NOMO-1 (cell line): ENCODE measurements around the gene LNP1.
A peak's percentile ranks its signal among the peaks of the same experiment; 100 is the strongest.
"Not testable (repeated sequence)": the region's sequence is repeated elsewhere in the genome, so short reads cannot be mapped to it uniquely, and the experiment has no call there.

Experiments
- DNase-seq, 2 experiments: peaks; one replicate each; lab custom pipeline; 2025; ENCODE audit not compliant: unreplicated experiment in 2 of 2; lab: John Stamatoyannopoulos, UW

LNP1 gene, protein sequence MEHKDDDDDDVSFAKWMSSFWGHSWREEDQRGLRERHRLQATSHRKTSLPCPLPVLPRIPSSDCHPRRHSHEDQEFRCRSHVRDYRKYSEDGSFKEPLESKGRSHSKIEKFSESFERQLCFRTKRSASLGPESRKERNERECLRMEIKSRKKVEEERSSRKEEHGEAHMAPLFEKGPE

DNA sequence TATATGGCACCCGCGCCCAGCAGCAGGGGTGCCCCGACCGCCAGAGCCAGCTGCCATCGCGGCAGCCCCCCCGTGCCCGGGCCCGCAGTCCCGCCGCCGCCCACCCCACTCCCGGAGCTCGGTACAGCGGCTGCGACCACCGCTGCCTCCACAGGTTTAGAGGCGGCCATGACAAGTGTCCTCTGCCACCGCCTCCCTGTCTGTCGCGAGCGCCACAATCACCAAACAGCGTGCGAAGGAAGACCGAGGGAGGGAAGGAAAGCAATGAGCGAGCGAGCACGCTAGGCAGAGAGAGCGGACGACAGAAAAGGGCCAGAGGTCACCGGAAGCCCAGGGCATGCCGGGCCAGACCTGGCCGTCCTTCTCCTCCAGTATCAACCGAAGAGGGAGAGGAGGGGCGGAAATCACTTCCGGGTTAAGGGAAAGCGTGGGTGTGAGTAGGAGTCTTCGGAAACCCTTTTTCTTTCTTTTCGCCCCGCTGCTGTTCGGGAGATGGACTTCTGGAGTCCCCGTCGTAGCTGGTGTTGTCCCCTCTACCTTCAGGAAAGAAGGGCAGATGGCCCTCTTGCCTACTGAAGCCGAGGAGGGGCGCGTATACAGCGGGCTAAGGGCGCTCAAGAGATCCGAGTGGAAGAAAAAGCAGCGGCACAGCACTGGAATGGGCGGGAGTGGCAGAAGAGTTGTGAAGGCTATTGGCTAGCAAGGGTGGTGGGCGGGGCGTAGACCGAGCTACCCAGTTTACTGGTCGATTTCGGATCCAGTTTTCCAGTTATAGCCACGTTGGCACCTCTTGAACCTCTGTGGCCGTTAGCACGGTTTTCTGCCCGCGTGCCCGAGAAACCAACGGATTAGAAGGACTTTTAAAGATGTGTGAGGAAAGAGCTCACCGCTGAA is at the start of gene LNP1, which contains the start of gene TOMM70:
Gene LNP1 (plus strand): TSS at position 760 of the 894 bp plus-strand sequence. CDS start 28,191 bp downstream, outside the sequence.
Gene TOMM70 (minus strand): TSS at position 310 of the 894 bp plus-strand sequence. CDS start 140 bp downstream, at position 170.
- DNase-seq: peak; percentile 90 to 94

DNA sequence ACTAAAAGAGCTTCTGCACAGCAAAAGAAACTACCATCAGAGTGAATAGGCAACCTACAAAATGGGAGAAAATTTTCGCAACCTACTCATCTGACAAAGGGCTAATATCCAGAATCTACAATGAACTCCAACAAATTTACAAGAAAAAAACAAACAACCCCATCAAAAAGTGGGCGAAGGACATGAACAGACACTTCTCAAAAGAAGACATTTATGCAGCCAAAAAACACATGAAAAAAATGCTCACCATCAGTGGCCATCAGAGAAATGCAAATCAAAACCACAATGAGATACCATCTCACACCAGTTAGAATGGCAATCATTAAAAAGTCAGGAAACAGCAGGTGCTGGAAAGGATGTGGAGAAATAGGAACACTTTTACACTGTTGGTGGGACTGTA is 49.6 kb upstream of the LNP1 start:
- not testable (repeated sequence) for DNase-seq

DNA sequence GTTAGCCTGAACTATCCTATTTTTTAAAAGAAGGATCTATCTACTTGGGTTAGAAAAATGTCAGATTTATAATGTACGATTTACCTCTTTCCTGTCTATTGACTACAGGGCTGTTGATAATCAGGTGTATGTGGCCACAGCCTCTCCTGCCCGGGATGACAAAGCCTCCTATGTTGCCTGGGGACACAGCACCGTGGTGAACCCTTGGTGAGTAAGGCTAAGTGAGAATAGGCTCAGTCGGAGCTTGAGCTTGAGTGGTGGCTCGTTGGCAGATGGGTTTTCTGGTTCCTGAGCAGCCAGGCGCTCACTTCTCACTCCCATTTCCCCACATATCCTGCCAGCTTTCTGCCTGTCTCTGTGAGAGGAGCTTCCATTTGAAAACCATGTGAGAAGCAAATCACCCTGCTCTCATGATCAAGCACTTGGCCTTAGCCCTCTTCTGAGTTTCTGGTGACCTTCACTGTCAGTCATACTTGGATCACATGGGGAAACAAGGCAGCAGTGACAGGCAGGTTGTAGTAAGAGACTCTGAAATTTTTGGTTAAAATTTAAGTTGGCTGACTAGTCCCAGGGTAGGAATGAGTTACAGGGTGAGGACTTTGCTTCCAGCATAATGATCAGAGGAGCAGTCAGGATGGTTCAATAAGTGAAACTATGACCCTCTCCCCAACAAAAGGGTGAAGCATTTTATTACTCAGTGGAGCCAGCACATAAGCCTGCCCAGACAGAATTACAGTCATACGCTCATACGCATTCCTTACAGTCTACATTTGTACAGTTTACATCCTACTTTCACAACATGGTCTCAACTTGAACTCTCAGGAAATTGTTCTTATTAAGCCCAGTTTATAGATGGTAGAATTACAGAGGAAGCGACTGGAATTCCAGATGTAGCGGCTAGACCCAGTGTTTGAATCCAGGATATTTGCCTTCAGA is 48.8 kb upstream of the LNP1 start:
- DNase-seq: no peak

DNA sequence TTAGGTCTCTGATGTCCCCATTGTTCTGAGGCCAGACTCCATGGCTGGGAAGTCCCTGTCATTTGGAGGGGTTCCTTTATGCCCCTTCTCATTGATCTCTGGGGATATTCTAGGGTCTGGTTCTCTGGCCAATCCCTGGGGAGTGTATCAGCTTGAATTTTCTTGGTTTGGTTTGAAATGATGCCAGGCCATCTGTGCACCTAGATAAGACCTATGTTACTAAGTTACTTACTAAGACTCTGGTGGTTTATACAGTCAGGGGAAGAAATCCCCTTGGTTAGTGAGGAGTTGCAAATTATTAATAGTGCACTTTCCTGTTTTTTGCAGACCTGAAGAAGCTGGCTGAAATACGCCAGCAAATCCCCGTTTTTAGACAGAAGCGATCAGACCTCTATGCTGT is 46.5 kb upstream of the LNP1 start:
- no peak for DNase-seq

DNA sequence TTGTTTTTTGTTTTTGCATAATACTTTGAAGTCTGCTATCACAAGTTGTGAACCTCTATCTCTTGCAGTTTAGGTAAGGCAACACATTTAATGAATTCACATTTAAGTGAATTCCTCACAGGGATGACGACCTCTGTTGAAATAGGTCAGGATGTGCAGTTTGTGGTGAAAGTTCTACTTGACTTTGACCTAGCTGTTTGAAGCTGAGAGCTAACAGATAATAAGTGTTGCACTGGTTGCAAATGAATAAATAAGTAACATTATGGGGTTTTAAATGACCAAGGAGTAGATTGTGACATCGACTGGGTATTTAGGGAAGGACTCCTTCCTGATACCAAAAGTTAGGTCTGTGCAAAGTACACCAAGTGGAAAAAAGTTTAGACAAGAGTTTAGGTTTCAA is 42.9 kb upstream of the LNP1 start:
- DNase-seq: no peak

DNA sequence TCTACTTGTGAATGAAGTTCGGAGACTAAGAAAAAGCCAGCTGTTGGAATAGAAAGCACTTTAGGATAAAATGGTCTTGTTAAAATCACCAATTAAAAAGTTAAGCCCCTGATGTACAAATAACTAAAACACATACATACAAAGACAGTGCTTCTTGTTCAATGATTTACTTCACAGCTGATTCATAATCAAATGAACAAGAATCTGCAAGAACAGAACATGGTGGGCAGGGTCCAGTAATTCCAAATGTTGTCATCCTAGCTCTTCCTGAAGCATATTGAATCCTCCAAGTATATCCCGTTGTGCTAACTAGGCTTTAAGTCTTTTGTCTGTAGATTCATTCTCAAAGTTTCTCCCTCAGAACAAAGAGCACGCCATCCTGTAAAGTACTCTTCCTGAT is 42.3 kb upstream of the LNP1 start:
- no peak for DNase-seq

DNA sequence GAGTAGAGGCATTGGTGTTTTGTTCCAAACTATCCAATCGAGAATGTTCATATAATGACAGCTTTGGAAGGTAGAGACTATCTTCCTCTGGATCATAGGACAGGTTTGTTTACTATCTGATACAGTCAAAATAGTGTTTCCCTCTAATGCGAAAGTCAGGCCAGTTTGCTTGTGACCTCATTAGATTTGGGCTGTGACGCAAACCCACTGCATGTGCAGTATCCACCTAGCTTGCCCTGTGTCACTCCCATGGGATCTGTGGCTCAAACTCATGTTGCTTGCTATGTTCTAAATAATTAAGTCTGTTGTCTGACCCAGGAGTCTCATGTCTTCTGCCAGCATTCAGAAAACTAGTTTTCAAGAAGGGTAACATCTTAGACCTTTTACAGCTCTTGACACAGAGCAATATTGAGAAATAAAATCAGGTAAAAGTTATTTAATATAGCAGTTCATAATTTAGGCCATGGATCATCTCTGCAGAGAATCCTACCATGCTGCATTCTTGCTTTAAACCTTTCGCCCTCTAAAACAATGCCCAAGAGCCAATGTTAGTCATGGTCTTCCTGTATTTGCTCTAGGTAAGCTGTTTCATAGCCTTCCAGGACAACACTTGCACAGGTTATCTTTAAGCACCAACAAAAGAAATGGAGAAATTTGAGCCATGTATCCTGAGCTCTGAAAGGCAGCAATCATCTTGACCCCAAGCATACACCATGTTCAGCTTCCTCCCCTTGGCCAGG is 40.4 kb upstream of the LNP1 start:
- no peak for DNase-seq

DNA sequence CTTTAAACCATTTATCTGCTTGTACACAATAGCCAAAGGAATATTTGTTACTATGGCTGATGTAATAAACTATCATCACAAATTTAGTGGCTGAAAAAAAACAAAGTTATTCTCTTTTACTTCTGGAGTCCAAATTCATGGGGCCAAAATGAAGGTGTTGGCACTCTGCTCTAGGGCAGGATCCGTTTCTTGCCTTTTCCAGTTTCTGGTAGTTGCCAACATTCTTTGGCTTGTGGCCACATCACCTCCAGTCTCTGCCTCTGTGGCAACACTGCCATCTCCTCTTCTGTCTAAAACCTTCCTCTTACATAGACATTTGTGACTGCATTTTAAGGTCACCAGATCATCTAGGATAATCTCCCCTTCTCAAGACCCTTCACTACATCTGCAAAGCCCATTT is 39.4 kb upstream of the LNP1 start:
- no peak for DNase-seq

DNA sequence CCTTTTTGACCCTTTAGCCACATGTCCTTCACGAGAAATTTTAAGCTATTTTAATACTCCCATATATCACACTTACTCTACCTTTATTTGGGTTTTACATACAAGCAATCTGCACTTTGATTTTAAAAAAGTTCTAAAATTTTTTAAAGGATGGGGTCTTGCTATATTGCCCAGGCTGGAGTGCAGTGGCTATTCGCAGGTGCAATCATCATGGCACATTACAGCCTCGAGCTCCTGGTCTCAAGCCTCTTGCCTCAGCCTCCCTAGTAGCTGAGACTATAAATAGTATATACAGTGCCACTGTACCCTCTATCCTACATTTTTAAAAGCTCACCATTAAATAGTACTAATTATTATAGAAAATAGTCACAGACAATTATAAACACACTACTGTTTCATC is 36.9 kb upstream of the LNP1 start:
- no peak for DNase-seq

DNA sequence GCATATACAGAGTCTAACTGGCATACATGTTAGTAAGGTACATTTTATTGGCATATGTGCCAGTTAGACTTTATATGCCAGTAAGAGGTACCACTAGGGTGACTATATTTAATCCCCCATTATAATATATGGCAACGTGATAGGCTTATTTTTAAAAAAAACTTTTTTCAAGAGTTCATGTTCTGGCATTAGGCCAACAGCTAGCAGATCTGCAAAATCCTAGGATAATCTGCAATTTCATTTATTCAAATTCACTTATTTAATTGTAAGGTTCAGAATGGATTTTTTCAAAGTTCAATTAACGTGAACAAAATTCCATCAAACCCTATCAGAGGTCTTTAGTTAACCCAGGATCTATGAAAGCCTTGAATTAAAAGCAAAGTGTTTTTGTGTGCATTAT is 34.9 kb upstream of the LNP1 start:
- no peak for DNase-seq

DNA sequence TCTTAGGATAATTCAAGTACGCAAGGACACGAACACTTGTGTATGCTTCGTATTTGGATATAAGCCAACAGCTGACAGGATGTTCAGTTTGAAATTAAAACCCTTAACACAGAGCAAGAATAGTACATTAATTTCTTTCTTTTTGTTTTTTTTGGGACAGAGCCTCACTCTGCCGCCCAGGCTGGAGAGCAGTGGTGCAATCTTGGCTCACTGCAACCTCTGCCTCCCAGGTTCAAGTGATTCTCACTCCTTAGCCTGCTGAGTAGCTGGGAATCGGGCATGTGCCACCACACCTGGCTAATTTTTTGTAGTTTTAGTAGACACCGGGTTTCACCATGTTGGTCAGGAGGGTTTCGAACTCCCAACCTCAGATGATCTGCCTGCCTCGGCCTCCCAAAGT is 32.9 kb upstream of the LNP1 start:
- DNase-seq: no peak

DNA sequence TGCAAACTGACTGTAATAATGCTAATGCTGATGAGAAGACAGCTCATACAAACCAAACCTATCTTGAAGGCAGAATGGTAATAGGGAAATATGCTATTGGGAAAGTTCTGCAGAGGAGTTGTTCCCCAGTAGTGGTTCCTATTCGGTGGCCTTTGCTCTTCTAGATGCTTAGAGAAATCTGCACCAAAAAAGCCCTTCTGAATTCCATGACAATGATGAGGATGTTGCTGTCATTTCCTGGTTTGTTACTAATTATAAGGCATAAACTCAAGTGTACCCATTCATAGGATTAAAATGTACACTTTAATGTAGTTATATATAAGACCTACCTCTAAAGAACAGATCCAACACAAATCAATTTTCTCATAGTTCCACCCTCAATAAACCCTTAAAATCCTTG is 30.6 kb upstream of the LNP1 start:
- DNase-seq: no peak

DNA sequence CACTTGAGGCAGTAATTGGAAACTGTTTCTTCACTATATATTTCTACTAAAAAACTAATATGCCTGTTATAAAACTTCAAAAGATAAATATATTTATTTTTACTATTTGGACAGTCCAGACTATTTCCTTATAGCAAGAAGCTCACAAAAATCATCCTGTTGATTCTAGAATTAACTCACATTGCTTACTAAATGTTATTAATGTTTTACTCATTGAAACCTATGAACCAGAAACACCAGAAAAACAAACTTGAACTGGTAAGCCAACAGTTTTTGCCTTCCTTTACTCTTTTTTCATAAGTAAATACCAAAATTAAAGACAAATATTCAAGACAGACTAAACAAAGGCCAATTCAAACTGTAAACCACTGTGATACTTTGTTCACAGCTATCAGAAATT is 26.8 kb upstream of the LNP1 start:
- no peak for DNase-seq

DNA sequence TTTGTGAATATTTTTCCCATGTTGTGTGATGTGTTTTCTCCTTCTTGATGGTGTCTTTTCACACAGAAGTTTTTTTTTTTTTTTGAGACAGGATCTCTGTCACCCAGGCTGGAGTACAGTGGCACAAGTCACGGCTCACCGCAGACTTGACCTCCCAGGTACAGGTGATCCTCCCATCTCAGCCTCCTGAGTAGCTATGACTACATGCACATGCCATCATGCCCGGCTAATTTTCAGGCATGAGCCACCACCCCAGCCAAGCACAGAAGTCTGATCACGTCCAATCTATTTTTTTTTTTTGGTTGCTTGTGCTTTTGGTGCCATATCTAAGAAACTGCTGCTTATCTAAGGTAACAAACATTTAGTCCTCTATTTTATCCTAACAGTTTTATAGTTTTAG is 25.0 kb upstream of the LNP1 start:
- DNase-seq: no peak

DNA sequence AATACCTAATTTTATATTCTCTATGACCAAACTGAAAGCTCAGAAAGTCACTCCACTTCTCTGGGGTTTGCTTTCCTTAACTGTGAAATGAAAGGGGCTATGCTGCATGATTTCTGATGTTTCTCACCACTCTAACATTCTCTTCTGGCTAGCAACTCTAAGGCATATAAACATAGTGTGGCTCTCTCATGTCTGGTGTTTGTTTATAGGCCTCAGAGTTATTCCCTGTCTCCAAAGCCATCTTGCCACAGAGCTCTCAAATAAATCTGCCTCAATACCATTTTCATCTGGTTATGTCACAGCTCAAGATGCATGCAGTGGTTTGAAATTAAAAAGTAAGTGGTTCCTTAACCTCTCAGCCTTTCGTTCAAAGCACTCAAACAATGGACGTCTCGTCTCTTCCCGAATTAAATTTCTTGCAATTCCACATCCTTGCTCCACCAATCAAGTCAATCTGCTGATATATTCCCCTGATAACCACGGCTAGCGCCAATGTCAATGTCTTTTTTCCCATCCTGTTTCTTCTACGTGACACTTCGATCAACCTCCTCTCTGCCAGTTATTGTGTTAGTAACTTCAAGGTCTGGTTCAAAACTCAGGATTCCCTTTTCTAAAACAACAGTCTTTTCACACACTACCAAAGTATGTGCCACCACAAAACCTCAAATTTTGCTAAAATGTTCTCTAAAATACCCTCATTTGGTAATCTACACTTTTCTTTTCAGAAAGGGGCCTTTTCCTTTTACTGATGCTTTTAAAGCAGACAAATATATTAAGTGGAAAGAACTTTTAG is 16.4 kb upstream of the LNP1 start:
- no peak for DNase-seq

DNA sequence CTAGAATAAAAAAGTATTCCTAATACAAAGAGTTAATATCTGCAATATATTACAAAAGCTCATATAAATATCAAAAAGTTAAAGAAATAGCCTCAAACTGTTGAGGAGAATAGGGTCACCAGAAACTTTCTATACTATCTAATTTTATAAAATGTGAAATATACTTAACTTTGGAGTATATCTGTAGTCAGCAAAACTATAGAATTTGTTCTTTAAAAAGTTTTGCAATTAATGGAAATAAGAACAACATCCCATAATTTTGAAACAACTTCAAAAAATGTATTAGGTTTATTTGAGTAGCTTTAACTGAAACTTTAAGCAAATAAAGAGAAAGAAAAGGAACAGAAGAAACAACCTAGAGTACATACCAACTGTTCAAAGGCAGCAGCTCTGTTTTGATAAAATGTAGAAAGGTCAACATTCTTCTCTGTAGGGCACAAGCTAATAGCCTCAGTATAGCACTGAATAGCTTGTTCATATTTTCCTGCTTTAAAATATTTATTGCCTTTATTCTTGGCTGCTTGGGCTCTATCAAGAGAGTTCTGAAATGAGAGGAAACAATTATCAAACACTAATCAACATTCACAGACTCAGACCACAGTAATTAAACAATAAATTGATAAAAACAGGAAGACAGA is 14.8 kb upstream of the LNP1 start:
- DNase-seq: no peak

DNA sequence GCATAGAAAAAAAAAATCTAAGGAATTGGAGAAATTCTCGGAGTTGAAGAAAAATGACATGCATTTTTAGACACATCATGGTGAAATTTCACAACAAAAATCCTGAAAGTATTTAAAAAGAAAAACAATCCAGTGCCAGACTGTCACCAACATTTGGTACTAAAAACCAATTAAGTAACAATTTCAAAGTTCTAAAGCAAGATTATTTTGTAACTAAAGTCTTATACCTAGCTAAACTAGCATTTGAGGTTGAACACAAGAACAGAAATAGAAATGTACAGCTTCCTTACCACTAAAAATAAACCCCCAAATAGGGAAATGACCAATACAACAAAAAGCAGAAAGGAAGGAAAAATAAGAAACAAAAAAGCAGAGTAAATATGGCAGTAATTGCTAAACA is 12.3 kb upstream of the LNP1 start:
- DNase-seq: no peak

DNA sequence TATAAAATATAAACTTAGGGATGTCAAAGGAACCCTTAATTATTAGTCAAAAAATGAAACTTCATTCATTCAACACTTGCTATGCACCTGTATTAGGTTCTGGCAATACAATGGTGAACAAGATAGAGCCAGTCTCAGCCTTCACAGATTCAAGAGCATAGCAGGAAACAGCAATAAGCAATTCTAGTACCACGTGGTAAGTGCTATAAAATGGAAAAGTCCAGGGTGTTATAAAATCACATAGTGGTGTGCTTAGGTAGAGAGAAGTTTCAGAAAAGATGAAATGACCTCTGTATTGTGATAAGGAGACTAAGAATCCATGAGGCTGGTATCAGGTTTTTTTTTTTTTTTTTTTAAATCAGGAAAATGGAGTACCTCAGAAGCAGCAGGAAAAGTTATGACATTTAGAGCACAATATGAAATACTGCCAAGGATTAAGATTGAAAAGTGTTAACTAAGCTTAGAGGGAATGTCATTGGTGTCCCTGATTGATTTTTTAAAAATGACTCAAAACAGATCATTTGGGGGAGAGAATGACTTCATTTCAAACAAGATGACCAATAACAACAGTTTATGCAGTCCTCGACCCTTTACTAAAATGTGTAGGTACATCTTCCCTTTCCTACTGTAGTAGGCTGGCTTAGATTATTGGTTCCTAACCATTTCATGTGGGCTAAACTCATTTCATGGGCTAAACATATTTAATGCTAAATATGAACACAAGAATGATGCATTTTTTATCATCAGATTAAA is 5.5 kb upstream of the LNP1 start:
- DNase-seq: no peak

DNA sequence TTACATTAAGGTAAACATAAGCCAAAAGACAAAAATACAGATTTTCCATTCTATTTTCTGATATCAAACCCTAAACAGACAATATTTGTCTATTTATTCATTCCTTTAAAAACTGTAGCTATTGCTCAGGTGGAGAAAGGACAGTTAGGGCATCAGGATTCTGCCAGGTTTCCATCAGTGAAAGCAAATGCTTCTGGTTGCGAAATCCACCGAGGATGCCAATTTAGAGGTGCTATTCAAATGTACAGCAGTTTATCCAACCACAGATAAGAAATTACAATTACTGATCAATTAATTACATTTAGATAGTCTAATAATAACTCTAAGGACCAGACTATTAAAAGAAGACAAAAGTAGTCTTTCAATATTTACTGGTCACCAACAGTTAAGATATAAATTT is 4.4 kb upstream of the LNP1 start:
- no peak for DNase-seq
